GM21576 (cell line): ENCODE results near the gene LOXL1.

Experiments used
- ATAC-seq: cut with Tn5 transposase; IDR thresholded peaks from one replicate; pipeline ENCODE4 v1.9.1; 2021; ENCODE audit warnings: mild to moderate bottlenecking, moderate library complexity; ENCODE audit not compliant: unreplicated experiment

Gene LOXL1

DNA sequence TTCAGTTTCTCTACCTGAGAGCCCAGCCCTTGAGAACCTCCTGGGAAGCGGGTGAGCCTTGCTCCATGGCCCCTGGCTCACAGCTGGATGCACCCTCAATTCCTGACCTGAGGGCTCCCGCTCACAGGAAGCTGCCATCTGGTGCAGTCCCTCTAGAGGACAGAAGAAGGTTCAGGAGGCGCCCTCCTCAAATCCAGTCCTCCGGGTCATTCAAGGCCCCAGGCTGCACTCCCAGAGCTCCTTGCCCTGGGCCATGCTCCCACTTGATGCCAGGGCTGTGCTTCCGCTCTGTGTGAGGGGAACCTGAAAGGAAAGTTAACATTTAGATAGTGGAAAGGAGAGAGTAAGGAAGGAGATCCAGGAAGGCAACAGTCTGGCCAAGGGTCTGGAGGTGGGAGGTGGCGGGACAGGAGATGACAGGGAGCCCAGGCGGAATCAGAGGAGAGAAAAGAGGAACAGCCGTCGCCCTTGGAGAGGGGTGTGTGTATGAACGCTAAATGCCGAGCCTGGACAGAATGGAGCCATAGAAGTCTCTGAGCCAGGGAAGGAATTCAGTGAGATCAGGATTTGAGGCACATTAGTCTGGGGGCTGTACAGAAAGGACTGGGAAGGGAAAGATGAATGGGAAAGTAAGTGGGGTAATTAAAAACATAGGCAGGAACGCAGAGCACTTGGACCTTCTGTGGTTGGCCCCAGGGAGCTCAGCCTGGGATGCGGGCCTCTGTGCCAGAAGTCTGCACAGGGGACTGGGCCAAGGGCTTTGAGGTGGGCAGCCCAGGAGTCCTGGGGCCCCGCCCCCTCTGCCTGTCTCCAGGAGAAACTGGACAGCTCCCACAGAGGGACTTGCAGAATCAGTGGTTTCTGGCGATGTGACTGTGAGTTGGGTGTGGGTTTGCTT lies 26.8 kb upstream of the LOXL1 start:
- ATAC-seq = no peak

DNA sequence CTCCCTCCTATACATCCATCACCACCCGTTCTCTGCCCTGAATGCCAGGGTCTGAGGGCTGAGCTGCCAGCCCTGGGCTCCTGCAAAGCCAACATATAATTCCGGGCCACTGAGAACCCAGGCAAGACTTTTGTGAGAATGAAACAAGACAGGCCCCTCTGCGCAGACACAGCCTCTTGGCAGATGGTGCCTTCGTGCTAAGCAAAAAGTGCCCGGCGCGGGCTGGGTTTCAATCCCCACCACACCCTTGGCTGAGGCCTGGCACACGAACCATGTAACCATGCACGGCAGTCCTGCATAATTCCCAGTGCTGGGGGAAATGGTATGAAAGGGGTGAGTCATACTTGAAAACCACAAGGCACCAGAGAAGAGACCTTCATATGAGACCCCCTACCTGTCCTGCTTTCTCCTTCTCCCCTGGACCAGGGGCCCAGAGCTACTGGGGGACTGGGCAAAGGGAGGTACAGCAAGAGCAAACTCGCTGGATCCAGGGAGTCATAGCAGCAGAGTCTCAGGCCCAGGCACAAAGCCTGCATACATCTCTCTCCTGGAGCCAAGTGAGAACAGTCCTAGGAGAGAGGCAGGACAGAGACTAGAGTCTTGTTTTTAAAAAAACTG lies 26.1 kb upstream of the LOXL1 start:
- no peak for ATAC-seq

DNA sequence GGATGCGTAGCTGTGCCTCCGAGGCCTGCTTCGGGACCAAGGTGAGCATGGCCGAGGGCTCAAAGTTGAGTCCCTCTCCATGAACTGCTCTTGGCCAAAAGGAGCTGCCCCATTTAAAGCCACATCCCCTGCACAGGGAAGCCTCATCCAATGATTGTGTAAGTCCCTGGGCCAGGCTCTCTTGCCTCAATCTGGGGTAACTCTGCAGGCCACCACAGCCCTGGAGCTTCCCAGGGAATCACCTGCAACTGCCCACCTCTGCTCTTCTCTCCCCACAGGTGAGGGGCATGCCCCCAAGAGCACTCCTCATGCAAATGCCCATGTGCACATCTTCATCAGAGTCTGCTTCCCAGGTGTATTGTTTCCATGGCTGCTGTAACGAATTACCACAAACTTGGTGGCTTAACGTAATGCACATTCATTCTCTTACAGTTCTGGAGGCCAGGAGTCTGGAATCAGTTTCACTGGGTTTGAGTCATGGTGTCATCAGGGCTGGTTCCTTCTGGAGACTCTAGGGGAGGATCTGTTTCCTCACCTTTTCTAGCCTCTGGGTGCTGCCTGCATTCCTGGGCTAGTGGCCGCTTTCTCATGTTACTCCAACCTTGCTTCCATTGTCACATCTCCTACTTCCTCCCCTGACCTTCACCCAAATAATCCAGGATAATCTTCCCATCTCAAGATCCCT lies 25.0 kb upstream of the LOXL1 start:
- no peak for ATAC-seq

- no peak for ATAC-seq
Observed at GRCh38 chr15:73902121-73903020, 23.9 kb upstream of the LOXL1 start.

GRCh38 chr15:73904026-73904815 lies 22.0 kb upstream of the LOXL1 start:
- no peak for ATAC-seq

DNA sequence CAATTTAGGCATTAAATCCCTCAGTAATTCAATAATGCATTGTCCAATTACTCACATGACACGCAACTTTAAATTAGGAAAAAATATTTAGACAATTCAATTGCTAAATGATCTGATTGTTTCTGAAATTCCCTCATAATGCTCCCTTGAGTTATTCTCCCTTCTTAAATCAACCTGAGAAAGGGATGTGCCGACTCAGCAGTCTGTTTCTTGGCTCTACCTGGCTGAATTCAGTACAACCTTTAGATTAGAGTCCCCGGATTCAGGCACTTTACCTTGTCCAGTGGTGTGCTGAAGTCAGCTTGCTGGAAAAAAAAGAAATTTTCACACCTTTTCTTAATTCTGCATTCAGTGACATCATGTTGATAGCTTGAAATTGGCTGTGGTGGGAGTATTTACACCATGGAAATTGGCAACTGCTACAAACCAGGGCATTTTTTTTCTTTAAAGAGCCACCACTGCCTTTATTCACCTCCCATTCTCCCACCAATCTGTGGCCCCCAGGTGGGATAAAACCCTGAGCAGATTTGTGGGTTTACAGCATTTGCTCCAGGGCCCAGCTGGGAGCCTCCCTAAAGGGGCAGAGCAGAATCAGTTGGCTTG lies 20.9 kb upstream of the LOXL1 start:
- no peak for ATAC-seq

GRCh38 chr15:73906346-73907034 lies 19.8 kb upstream of the LOXL1 start:
- no peak for ATAC-seq

DNA sequence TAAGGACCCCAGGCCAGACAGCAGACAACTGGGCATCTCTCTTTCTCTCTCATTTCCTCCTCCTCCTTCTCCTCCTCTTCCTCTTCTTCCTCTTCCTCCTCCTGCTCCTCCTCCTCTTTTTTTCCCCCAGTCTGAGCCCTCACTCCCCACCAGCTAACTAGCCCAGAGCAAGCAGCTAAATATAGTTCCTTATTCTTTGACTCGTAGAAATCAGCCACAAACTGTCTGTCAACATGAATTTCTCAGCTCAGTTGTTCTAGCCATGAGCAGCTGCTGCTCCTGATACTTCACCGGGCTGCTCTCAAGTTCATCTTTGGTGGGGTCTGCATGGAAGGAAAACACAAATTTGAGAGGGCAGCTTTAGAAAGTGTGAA lies 19.2 kb upstream of the LOXL1 start:
- no peak for ATAC-seq

- ATAC-seq = no peak
Observed at GRCh38 chr15:73908030-73908821, 18.0 kb upstream of the LOXL1 start.

DNA sequence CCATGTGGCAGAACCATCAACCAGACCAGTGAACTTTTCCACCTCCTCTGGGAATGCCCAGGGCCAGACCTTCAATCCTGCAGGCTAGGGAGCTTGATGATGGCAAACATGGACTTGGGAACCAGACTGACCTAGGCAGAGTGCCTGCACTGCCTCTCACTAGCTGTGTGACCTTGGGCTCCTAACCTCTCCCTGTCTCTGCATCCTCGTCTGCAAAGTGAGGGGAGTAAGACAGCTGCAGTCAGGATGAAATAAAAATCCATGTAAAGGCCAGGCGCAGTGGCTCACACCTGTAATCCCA lies 17.5 kb upstream of the LOXL1 start:
- ATAC-seq = no peak

GRCh38 chr15:73909651-73910050 lies 16.6 kb upstream of the LOXL1 start:
- no peak for ATAC-seq

DNA sequence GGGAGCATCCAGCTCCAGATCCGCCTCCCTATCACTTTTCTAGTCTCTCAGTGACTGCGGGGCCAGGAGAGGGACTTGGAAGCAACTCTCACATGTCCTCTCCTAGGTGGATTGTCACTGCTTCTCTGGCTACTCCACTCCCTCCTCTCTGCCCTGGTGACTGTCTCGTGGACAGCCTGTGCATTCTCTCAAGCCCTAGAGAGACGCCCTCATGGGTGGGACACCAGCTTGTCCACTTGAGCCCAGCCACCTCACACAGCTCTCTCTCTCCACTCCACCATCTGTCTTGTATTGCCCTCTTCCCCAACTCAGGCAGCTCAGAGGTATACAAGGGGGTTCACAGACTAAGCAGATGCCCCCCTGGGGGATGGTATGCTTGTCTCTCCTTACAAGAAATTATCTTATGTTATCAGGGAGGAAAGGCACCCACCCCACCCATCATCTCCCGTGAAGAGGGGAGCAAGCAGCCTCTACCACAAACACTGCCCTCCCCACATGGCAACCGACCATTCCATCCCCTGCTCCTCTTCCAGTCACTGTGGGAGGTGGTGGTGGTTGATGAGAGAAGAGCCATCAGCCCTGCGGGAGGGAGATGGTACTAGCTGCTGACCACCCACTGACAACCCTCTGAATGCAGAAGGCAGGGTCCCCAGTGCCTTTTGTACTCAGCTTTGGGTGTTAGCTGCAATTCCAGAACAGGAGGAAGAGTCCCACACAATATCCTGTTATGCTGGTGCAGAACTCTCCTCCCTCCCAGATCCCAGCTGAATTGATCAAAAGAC lies 15.5 kb upstream of the LOXL1 start:
- ATAC-seq = no peak

DNA sequence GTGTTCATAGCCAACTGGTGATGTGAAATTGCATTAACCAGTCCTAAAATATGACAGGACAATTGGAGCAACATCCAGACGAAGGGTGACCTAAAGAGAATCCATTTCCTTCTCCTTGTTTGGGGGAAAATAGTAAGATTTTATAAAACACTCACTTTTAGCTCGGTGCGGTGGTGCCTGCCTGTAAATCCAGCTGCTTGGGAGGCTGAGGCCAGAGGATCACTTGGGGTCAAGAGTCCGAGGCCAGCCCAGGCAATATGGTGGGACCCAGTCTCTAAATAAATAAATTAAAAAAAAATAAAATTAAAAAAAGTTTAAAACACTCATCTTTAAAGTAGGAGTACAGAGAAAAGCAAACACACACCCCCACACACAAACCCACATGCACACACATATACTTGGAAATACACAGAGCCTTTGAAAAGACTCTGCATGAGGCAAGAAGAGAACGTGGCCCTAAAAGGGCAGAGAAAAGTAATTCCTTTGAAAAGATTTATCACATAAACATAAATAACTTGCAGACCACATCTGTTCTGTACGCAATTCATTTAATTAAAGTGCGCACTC lies 14.1 kb upstream of the LOXL1 start:
- no peak for ATAC-seq

- ATAC-seq = no peak
Observed at GRCh38 chr15:73914145-73914544, 12.1 kb upstream of the LOXL1 start.

- ATAC-seq = no peak
Observed at GRCh38 chr15:73915082-73915481, 11.2 kb upstream of the LOXL1 start.

DNA sequence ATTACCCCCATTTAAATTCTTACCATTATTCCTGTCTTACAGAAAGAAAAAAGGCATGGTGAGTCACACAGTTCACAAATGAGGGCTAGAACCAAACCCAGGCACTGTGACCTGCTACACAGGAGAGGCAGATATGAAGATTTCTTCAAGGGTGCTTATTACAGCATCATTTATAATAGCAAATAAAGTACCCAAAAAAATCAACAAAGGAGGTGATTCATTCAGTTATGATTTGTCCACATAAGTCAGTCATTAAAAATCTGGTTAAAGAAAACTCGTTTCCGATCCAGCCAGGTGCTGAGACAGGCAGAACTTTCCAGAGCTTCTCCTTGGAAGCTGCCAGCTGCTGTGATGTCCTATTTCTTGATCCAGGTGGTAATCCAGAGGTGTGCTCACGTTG lies 7.5 kb upstream of the LOXL1 start:
- ATAC-seq = no peak

DNA sequence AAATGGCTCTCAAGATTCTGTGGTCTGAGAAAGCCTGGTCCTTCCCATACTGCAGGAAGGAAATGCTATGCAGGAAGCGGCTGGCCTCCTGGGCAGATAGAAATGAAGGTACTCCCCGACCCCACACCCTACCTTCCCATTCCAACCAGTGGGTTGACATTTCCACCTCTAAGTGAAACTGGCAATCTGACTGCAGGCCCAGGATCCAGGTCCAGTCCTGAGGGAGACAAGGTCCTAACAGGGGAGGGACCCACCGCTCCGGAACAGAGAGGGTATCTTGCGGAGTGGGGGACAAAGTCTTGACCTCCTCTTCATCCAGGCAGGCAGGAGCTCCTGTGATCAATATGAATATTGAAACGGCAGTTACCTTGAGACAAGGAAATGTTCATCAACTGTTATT lies 6.6 kb upstream of the LOXL1 start:
- ATAC-seq = no peak
